Embryonic facial prominence (tissue), 1 donor: ENCODE measurements around the gene TOR3A.
A peak's percentile ranks its signal among the peaks of the same experiment; 100 is the strongest.
"Not testable (repeated sequence)": the region's sequence is repeated elsewhere in the genome, so short reads cannot be mapped to it uniquely, and the experiment has no call there.

Experiments used
- DNase-seq: peaks from one replicate; pipeline ENCODE4 v3.0.0-alpha.2; 2016; ENCODE audit errors: extremely low spot score

TOR3A gene, protein sequence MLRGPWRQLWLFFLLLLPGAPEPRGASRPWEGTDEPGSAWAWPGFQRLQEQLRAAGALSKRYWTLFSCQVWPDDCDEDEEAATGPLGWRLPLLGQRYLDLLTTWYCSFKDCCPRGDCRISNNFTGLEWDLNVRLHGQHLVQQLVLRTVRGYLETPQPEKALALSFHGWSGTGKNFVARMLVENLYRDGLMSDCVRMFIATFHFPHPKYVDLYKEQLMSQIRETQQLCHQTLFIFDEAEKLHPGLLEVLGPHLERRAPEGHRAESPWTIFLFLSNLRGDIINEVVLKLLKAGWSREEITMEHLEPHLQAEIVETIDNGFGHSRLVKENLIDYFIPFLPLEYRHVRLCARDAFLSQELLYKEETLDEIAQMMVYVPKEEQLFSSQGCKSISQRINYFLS

DNA sequence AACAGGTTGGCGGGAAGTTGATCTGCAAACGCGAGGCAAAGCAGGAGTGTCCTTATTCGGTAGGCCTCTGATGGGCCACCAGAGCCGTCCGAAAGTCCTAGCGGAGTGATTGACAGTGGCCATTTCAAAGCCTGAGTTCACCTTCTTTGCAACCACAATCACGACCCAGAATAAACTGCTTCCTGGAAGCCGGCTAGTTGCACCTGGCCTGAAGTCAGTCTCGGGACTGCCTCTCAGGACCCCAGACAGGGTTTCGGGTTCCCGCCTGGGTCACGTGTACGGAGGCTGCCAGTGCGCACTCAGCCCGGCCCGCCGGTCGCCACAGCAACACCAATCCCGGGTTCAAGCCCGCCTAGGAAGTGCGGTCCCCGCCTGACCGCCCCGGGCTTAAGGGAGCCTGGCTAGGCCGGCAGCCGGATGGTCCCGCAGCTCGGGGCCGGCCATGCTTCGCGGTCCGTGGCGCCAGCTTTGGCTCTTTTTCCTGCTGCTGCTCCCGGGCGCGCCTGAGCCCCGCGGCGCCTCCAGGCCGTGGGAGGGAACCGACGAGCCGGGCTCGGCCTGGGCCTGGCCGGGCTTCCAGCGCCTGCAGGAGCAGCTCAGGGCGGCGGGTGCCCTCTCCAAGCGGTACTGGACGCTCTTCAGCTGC, at the start of gene TOR3A:
Gene TOR3A, plus strand, starts transcription at position 384 of the 646 bp plus-strand sequence. Its CDS starts 59 bp downstream, at position 443.
- peak; percentile 22 for DNase-seq

DNA sequence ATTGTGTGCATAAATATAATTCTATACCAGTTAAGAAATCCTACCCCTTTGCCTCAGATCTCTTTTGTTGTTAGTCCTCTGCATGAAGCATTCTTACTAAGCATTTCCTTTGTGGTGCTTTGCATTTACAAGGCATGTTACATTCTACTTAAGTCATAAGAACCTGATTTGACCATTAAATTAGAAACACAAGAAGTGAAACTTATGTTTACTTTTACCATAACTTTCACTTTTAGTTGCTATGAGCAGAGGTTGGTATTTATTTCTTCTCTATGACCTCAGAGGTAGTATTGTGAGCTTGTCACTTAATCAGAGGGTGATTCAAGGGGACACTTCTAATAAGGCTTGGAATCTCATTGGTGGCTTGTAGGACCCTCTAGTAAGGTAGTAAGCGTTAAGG, 47.1 kb upstream of the TOR3A start:
- peak; percentile 48 for DNase-seq

DNA sequence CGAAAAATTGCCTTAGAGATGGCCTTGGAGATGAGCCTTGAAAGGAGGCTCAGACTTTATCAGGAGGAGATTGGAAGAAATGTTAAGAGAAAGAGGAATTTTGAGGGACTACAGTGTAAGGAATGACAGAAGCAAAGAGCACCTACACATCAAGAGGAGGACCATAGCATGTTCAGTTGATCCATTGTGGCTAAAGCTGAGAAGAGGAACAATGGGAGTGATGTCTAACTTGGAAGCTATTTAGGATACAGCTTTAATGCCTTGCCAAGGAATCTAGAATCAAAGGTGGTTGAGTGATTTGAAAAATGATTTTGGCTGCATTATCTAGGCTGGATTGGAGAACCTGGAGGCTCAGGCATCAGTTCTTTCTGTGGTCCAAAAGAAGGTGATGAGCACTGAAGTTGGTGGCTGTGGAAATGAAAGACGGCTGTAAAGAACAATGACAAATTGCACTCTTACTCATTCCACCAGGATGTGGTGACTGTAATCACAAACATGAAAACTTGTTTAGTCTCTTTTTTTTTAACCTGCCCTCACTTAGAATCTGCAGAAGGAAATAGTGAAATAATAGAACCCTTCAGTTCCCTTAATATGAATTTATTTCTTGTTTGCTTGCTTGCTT, 44.9 kb upstream of the TOR3A start:
- DNase-seq = no peak

DNA sequence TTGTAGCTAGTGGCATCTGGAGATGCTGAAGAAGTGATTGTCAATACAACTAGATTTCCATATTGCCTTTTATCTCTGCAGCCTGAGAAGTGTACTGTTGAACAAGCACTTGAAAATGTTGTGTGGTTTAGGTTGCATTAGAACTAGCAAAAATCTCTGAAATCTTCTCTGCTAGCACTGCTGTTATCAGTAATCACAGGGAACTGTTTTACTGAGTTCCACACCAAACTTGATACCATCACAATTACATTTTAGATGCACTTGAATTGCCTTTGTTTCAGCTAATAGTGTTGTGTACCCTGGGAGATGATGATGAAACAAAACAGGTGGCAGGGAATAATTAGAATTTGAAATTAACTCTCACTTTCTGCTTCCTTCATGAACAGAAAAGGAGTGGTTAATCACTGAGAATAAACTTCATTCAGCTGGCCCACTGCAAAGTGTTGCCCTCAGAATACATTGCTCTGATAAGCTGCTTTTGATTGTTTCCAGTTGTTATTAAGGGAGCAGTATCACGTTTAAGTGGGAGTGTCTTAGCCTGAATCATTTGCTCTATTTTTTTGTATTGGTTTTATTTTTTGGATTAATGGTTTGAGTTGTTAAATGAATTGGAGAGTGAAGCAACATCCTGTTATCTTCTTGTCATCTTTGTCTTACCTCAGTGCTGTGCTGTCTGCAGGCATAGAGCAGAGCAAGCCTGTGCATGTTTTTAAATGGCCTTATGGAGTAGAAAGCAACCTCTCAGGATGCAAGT, 43.2 kb upstream of the TOR3A start:
- no peak for DNase-seq

DNA sequence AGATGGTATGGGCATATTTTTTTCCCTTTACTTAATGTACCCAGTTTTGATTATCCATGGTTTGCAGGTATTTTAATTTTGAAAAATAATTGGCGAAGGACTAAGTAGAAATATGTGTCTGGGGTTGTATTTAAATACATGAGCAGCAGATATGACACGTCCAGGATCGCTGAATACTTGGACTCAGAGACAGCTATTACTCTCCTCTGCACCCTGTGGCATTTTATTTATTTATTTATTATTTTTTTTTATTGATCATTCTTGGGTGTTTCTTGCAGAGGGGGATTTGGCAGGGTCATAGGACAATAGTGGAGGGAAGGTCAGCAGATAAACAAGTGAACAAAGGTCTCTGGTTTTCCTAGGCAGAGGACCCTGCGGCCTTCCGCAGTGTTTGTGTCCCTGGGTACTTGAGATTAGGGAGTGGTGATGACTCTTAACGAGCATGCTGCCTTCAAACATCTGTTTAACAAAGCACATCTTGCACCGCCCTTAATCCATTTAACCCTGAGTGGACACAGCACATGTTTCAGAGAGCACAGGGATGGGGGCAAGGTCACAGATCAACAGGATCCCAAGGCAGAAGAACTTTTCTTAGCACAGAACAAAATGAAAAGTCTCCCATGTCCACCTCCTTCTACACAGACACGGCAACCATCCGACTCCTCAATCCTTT, 42.2 kb upstream of the TOR3A start:
- not testable (repeated sequence) for DNase-seq

DNA sequence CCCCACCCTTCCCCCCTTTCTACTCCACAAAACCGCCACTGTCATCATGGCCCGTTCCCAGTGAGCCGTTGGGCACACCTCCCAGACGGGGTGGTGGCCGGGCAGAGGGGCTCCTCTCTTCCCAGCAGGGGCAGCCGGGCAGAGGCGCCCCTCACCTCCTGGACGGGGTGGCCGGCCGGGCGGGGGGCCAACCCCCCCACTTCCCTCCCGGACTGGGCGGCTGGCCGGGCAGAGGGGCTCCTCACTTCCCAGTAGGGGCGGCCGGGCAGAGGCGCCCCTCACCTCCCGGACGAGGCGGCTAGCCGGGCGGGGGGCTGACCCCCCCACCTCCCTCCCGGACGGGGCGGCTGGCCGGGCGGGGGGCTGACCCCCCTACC, 41.7 kb upstream of the TOR3A start:
- not testable (repeated sequence) for DNase-seq

DNA sequence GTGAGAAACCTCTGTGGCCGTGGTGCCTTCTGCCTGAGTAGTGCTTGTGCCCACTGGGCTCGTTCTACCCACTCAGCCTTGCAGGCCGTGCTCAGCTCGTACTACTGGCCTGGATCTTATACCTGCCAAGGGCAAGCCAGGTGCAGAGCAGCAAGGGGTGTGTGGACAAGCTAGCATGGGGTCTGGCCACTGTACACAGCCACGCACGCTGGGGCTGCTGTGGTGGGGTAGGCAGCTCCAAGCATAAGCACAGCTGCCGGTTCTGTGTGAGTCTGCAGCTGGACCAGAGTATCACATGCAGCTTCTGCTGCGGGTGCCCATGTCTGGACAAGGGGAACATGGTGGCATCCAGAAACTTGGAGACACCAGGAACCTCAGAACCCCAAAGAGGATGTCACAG, 39.8 kb upstream of the TOR3A start:
- no peak for DNase-seq

DNA sequence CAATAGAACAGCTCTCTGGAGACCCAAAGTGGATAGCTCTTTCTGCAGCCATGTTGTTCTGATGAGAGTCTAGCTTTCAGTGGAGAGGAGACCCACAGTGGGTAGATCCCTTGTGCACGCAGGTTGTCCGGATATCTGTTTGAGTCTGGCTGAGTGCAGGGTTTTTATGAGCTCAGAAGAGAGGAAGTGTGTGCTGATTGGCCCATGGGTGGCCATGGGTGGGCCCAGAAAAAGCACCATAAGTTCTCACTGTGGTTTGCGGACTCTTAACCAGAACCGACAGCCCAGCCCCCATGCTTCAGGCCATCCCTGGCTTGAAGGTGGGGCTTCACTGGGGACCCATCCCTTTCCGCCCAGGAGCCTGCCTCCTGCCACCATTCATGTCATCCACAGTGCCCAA, 39.2 kb upstream of the TOR3A start:
- no peak for DNase-seq

DNA sequence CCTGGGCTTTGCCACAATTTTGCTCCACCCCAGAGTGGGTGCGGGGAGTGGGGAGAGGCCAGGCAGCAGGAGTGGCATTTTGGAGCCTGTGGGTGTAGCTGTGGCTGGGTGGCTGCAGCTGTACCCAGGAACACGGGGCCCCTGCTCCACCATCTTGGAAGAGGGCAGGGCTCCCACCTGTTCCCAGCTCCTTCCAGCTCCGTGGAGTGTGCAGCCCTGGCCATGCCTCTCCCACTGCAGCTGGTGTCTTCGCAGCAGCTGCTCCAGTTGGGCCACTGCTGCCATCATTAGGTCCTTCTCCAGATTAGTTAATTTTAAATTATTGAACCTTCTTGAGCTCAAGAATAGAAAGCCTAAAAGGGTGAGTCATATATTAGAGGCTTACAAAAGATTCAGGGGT, 38.6 kb upstream of the TOR3A start:
- DNase-seq = no peak

DNA sequence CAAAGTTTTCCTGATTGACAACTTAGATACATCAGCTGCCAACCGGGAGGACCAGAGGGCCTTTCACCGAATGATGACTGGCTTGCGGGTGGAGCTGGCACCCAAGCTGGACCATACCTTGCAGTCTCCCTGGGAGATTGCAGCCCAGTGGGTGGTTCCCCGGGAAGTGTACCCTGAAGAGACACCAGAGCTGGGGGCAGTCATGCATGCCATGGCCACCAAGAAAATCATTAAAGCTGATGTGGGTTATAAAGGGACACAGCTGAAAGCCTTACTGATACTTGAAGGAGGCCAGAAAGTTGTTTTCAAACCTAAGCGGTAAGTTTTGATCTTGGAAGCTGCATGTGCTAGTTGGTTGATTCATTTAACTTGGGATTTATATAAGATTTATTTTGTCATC, 38.0 kb upstream of the TOR3A start:
- DNase-seq = no peak

DNA sequence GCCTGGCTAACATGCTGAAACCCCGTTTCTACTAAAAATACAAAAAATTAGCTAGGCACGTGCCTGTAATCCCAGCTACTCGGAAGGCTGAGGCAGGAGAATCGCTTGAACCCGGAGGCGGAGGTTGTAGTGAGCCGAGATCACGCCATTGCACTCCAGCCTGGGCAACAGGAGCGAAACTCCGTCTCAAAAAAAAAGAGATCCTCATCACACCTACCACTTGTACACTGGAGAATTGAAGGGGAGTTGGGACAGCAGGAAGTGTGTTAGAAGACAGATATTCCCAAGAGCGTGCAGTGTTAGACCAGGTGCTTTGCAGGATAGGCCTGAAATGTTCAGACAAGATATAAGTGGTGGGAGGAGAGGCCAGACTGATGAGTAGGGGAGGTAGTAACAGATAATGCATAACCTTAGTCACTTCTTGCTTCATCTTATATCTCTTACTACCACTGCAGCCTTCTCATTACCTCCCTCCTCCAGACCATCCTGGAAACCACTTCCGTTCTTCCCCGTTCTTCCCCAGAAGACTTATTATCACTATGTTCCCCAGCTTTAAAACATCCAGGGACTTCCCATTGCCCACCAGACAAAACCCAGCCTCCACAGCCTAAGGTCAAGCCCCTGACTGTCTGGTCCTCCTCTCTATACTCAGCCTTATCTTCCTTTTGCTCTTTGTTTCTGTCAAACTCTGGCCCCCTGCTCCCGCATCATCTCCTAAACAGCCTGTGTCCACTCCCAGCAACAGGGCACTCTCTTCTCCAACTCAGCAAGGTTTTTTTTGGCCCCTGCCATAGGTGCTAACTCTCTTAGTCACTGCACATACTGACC, 34.8 kb upstream of the TOR3A start:
- no peak for DNase-seq

DNA sequence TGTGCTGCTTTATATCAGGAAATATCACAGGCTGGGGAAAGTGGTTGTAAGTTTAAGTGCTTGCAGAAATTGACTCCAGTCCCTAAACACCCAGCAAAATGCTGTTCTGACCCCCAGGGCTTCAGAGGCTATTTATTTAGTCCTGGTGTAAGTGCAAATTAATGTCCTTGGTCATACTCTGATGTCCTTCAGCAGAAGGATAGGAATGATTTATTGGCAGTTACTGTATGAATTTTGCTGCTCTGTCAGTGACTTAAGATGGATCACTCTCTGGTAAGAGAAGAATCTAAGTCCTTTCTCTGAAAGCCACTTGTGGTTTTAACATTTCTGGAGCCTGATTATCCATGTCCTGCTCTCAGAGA, 34.3 kb upstream of the TOR3A start:
- DNase-seq = no peak

DNA sequence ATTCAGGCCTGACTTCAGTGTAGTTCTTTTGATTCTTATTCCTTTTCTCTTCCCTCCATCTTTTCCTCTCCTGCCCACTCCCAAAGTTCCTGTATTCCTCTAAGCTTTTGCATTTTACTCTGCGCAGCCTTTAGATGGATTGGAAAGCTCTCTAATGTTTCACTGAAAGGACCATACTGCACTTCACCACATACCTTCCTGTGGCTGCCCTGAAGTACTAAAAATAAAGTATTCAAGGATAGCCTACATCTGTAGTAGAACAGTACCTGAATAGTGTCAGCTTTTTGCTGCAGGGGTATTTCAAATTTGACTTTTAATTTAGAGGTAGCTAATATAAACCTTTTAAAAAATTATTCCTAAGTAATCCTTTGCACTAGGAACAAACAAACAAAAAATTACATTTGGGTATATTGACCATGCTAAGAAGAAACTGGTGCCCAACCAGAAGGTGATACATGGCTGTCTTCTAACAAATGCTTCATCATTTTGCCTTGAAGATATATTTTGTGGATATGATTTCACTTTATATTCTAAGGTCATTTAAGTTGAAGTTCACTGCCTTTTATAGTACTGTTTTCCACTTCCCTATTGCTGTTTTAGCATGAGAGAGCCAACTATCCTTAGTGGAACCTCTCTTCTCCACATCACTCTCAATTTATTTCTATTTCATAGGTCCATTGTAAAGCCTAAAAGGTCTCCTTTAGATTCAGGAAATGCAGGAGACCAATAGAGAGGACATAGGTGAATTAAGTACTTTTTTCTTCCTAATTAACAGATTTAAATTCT, 33.3 kb upstream of the TOR3A start:
- DNase-seq = no peak

DNA sequence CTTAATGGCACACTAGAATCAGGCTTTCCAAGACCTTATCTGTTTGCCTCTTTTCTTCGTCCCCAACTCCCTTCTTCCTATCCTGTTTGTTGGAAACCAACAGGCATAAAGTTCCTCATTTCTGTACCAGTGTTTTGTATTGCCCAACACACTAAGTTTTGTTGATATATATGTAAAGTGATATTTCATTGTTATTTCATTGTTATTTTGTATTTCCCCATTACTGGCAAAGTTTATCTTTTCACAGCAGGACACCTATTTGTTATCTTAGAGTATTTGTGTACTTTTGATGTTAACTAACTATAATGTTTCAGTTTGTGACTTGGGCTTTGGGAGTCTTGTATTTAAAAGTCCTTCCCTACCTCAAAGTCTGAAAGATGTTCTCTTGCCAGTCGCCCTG, 29.1 kb upstream of the TOR3A start:
- DNase-seq = no peak

DNA sequence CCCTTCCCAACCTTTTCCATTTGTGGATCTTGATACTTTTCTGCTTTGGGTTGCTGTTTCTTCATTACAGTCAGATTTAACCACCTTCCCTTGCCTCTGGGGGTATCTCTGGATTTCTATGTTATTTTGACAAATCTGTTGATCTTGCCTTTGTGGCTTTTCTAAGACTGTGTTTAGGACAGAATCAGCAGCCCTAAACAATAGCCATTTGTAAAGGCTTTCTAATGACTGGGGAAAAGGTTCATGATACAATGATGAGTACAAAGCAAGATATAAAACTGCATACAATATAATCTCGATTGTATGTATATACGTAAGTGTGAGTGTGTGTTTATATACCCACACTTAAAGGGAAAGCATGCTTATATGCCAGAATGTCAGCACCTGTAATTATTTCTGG, 28.4 kb upstream of the TOR3A start:
- no peak for DNase-seq

DNA sequence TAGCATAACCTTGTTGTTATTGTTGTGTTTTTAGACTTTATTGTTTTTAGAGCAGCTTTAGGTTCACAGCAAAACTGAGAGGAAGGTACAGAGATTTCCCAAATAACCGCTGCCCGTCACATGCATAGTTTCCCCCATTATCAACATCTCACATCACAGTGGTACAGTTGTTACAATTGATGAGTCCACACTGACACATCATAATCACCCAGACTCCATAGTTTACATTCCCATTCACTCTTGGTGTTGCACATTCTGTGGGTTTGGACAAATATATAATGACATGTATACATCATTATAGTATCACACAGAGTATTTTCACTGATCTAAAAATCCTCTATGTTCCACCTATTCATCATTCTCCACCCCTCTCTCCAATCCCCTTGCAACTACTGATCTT, 25.9 kb upstream of the TOR3A start:
- DNase-seq = no peak

DNA sequence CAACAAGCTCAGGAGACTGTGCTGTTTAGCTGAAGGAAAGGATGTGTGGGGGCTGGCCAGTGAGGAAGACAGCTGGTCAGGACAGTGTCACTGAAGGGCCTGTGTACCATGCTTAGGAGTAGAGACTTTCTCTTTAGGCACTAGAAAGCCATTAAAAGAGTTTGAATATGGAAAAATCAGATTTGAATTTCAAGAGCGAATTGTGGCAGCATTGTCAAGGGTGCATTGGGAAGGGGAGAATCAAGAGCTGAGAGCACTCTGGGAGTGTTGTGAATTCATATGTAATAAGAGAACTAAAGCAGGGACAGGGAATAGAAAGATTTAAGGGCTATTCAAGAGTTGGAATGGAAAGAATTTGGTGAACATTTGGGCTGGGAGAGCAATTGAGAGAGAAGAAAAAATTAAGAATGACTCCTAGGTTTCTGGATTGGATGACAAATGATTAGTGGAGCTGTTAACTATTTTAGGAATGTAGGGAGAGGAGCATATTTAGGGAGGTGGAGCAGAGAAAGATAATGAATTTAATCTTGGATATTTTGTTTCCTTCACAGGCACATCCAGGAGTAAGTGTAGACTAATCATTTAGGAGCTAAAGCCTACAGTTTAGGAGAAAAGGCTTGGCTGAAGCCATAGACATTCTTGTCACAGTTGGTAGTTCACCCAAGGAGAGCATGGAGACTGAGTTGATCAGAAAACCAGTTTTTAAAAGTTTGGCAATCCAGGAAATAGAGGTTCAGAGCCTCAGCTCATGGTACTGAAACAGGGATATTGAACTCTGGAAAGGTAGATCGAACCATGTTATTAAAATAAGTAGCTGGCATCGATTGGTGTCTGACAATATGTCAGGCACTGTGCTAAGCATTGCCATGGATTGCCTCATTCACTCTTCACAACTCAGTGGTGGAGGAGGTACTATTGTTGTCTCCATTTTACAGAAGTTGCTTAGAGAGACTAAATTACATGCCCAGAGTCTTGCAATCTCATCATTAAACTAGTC, 23.1 kb upstream of the TOR3A start:
- DNase-seq = no peak

DNA sequence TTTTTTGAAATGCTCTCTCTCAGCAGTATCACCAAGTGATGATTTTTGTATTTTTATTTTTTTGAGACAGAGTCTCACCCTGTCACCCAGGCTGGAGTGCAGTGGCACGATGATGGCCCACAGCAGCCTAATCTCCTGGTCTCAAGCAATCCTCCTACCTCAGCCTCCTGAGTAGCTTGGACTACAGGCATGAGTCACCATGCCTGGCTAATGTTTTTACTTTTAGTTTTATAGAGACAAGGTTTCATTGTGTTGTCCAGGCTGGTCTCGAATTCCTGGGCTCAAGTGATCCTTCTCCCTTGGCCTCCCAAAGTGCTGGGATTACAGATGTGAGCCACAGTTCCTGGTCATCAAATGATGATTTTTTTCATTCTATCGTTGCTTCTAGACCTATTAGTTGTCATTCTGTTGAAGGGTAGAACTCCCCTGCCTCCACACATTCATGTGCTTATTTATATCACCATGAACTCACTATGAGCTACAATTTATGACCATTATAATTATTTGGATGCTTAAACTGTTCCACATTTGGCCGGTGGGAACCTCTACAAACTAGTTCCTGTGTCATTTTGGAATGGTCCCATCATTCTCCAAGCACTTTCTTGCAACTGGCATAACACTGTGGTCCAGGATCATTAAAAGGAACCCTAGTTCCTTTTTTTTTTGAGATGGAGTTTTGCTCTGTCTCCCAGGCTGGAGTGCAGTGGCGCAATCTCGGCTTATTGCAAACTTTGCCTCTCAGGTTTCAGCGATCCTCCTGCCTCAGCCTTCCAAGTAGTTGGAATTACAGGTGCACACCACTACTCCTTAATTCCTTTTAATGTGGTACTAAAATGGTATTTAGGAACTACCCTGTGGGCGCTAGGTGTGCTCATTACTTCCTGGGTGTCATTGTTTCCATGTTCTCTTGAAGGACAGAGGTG, 20.2 kb upstream of the TOR3A start:
- no peak for DNase-seq
